Omental fat pad (tissue), 4 donors: ENCODE measurements around the gene NCR2. TPM values are rescaled to one million over a fixed set of nuclear protein-coding genes. Genes with fewer than 3 reads are reported as not detected.

ENCODE experiments used
- ATAC-seq: fragments of 150-250 bp; one replicate; pipeline ENCODE4 v1.9.1; 2016; ENCODE audit warnings: mild to moderate bottlenecking, moderate library complexity; ENCODE audit not compliant: low FRiP score
- DNase-seq: peaks from one replicate; pipeline ENCODE4 v3.0.0-alpha.2; 2019; ENCODE audit warnings: low spot score
- total RNA-seq, 4 donors: library from RNA; depleted of rRNA; stranded (reverse); fragments of >200 nt; gene quantifications; one replicate each; pipeline ENCODE4 v1.1.0, GENCODE V29; 2016
- TF ChIP-seq, protein P1 (sequence below), 3 donors: fragments of 450-650 bp; IDR thresholded peaks; one replicate each; pipeline ENCODE4 v1.5.1; 2016 to 2017; ENCODE audit warnings: antibody characterized with exemption in 3 of 3, mild to moderate bottlenecking in 3 of 3, moderate library complexity in 2 of 3

The NCR2 gene
- total RNA-seq, 4 donors from 2014 or later: not detected

DNA sequence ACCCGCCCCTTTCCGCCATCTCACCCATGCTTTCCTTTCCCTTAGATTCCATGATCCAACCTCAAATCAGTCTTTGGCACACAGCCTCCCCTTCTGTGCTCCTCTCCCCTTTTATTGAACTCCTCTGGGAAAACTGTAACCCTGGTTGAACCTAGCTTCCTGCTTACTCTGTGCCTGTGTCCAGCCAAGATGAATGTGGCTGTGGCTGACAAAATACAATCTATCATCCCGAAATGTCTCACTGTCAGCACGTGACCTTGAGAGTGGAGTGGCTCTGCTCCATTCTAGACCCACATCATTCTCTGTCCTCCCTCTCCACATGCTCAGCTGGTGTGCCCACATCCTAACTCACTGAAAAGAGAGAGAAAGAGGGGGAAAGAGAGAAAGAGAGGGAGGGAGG, 11.0 kb downstream of the NCR2 start:
- DNase-seq (no peak), ATAC-seq (no peak)
- TF ChIP-seq, protein P1, sequence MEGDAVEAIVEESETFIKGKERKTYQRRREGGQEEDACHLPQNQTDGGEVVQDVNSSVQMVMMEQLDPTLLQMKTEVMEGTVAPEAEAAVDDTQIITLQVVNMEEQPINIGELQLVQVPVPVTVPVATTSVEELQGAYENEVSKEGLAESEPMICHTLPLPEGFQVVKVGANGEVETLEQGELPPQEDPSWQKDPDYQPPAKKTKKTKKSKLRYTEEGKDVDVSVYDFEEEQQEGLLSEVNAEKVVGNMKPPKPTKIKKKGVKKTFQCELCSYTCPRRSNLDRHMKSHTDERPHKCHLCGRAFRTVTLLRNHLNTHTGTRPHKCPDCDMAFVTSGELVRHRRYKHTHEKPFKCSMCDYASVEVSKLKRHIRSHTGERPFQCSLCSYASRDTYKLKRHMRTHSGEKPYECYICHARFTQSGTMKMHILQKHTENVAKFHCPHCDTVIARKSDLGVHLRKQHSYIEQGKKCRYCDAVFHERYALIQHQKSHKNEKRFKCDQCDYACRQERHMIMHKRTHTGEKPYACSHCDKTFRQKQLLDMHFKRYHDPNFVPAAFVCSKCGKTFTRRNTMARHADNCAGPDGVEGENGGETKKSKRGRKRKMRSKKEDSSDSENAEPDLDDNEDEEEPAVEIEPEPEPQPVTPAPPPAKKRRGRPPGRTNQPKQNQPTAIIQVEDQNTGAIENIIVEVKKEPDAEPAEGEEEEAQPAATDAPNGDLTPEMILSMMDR (IDR thresholded peaks at IDR 0.05): no peak

DNA sequence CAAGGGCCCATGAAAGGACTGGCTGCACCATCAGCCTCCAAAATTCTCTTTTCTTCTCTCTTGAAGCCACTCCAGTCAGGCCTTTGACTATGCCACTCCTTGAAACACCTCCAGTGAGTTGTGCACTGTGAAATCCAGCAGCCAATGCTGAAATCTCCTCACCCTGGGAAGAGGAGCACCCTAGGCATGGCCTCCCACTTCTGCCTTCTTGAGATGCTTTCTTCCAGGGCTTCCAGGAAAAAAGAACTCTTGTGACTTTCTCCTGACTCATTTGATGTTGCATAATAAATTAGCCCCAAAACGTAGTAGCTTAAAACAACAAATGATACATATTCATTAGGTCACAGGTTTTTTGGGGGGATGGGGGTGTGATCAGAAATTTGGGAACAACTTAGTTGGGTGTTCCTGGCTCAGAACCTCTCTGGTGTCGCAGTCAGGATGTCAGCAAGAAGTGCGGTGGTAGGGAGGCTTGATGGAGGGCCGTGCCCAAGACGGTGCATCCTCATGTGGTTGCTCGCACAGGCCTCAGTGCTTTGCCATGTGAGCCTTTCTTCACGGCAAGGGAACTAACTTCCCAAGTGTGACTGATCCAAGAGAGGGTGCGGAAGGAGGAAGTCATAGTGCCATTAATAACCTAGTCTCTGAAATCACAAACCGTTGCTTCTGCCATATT, 12.1 kb downstream of the NCR2 start:
- TF ChIP-seq, protein P1 (IDR thresholded peaks at IDR 0.05): no peak
- DNase-seq: no peak
- ATAC-seq: no peak

DNA sequence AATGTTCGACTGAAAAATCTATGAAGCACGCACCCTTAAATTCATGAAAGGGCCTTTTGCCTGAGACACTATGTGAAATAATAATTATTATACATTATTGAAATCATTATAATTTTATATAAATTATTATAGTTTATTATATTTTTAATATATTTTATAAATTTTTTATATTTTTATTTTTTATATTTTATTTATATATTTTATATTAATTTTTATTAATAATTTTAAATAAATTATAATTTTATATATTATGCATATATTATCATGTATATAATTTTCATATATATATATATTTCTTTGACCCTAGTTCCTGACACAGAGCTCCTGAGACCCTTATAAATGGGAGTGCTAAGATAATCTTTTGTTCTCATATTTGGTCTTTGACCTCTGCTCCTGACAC, 13.5 kb downstream of the NCR2 start:
- ATAC-seq (no peak), DNase-seq (no peak)
- TF ChIP-seq, protein P1 (IDR thresholded peaks at IDR 0.05): no peak

DNA sequence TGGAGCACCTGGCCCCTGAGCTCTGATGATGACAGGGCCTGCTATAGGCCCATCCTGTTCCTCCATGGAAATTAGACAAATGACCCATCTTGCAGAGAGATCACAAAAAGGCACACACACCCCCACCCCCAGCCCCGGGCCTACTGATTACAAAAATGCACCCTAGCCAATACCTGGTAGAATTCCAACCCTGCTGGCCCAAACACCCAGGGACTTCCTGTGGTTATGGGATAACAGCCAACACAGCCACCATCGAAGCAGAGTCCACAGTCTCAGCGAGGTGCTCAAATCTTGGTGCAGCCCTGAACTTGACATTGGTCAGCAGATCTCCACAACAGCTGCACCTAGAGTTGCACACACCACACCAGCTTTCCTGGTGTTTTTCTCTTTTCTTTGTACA, 17.0 kb downstream of the NCR2 start:
- ATAC-seq: no peak
- TF ChIP-seq, protein P1 (IDR thresholded peaks at IDR 0.05): no peak
- DNase-seq: no peak

DNA sequence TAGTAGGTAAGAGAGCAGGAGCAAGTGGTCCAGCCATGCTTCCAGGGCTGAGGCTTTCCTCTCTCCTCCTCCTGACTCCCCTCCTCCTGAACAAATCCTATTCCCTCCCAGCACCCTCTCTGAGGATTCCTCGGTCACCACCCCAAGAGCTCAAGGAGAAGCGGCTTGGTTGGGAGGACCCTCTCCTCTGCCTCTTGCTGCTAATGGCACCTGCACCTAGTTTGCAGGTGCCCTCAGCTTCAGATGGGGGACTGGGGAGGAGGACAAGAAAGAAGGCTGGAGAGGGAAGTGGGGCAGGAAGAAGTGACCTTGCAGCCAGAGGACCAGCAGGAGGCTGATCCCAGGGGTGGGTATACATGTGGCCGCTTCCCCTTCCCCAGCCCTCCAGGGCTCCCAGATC, 17.5 kb downstream of the NCR2 start:
- DNase-seq (no peak), ATAC-seq (no peak)

DNA sequence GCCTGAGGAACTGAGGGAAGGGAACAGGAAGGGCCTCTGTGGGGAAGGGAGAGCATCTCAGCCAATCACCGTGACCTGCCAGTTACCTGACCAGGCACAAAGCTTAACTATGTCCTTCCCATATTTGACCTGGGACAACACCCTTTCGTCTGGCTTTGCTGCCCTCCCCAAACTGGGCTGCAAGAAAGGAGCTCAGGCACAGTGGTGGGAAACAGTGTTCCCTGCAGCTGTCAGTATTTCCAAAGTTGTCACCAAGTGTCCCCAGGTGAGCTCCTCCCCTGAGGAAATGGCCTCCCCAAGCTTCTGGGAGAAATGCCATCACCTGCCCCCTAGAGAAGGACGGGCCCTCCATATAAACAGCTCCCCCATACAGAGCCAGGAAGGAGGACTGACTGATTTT, 17.9 kb downstream of the NCR2 start:
- no peak for ATAC-seq

More for the DNA sequence above, 17.5 kb downstream of the NCR2 start:
- TF ChIP-seq, protein P1 (IDR thresholded peaks at IDR 0.05): no peak

DNA sequence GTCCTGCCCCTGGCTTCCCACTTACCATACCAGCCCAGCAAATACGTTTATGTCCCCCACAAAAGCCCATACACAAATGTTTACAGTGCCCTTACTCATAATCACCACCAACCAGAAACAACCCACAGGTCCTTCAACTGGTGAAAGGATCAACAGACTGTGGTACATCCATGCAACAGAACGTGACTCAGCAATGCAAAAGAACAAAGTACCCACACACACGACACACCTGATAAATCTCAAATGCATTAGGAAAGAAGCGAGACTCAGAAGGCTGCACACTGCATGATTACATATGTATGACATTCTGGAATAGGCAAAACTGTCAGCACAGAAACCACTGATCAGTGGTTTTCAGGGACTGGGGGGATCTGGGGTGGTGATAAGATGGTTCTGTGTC, 20.5 kb downstream of the NCR2 start:
- ATAC-seq (no peak), DNase-seq (no peak)
- TF ChIP-seq, protein P1 (IDR thresholded peaks at IDR 0.05): no peak

More for the DNA sequence above, 17.9 kb downstream of the NCR2 start:
- DNase-seq: no peak
- TF ChIP-seq, protein P1 (IDR thresholded peaks at IDR 0.05): no peak
